ENCODE results near the gene CREG1. TPM values are rescaled to one million over a fixed set of nuclear protein-coding genes. Genes with fewer than 3 reads are reported as not detected.

CREG1 gene
- total RNA-seq, 2 experiments from 2014 or later = 19.5 TPM

DNA sequence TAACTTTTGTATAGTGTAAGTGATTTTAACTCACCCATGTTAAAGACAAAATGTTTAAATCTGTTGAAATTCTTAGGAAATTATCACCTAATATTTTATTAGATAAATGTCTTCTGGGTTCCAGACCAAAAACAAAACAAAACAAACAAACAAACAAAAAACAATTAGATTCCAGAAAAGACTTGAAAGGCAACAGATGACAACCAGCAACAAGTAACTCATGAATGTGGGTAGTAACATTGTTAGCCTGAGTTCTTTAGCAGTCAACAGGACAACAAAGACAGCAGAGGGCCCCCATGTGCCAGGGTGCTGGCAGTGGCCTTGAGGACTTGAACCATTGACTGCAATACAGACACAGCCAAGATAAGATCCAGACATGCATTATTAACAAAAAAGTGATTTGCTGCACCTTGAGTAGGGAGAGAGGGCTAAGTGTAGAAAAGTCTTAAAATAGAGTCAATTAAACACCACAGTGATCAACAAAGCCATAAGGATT, 32.8 kb downstream of the CREG1 start:
- peaks cover 18% of the 10 kb centered on the region for H3K27me3 Mint-ChIP-seq
- ChIA-PET POLR2A (no interaction called here), CTCF (interaction anchor here (0.6 to 3.4 kb wide), 3 partner anchors 12 to 301 kb away, joined by 3 to 19 read pairs (median 4); partner anchors contain the start of gene POU2F1)
- H3K4me1 Mint-ChIP-seq = peaks cover 21% of the 10 kb centered on the region
- DNase-seq = no peak
- H3K36me3 Mint-ChIP-seq (ENCODE audit: low read depth) = peaks cover 27% of the 10 kb centered on the region
- H3K27ac Mint-ChIP-seq = no peak overlapping the region
- no peak overlapping the region for H3K4me3 Mint-ChIP-seq
- no peaks in the 10 kb centered on the region for H3K9me3 Mint-ChIP-seq

GRCh38 chr1:167518331-167518700, 35.2 kb downstream of the CREG1 start, which contains the start of gene CD247:
Gene CD247 (minus strand): TSS chr1:167518529. CDS start chr1:167518465, 64 bp downstream.
- Mint-ChIP-seq H3K9me3 (no peaks in the 10 kb centered on the region), H3K27ac (peak within 1 kb of the TSS; percentile 99), H3K4me3 (peak within 1 kb of the TSS; percentile 99), H3K4me1 (peaks cover 41% of the 10 kb centered on the region), H3K27me3 (peaks cover 11% of the 10 kb centered on the region), H3K36me3 (ENCODE audit: low read depth) (peaks cover 50% of the 10 kb centered on the region)
- peak; percentile 84 for DNase-seq
- POLR2A ChIA-PET = interaction anchor here (0.8 to 6.1 kb wide), 27 partner anchors 9 to 643 kb away, joined by 3 to 149 read pairs (median 10); partner anchors contain the start of genes POU2F1 and TADA1
- CTCF ChIA-PET = interaction anchor here (0.5 to 6.6 kb wide), 31 partner anchors 10 to 612 kb away, joined by 3 to 84 read pairs (median 5); partner anchors contain the start of genes CREG1 and POU2F1

- peak; percentile 88 for DNase-seq
- peaks cover 45% of the 10 kb centered on the region for H3K4me1 Mint-ChIP-seq
- ChIA-PET POLR2A (interaction anchor here (0.6 to 6.1 kb wide), 32 partner anchors 9 to 642 kb away, joined by 3 to 149 read pairs (median 8); partner anchors contain the start of genes POU2F1 and TADA1), CTCF (interaction anchor here (0.5 to 6.6 kb wide), 34 partner anchors 10 to 612 kb away, joined by 3 to 84 read pairs (median 5); partner anchors contain the start of genes CREG1 and POU2F1)
- peak overlapping the region; percentile 99 for H3K27ac Mint-ChIP-seq
- peaks cover 11% of the 10 kb centered on the region for H3K27me3 Mint-ChIP-seq
- peaks cover 52% of the 10 kb centered on the region for H3K36me3 Mint-ChIP-seq (ENCODE audit: low read depth)
- peak overlapping the region; percentile 99 for H3K4me3 Mint-ChIP-seq
- H3K9me3 Mint-ChIP-seq = no peaks in the 10 kb centered on the region
Measured at GRCh38 chr1:167517535-167518330, 35.8 kb downstream of the CREG1 start.

GRCh38 chr1:167516404-167517388, 36.9 kb downstream of the CREG1 start:
- Mint-ChIP-seq H3K36me3 (ENCODE audit: low read depth) (peaks cover 63% of the 10 kb centered on the region), H3K27ac (peak overlapping the region; percentile 99), H3K4me1 (peaks cover 55% of the 10 kb centered on the region), H3K4me3 (peak overlapping the region; percentile 99), H3K9me3 (no peaks in the 10 kb centered on the region), H3K27me3 (peaks cover 3% of the 10 kb centered on the region)
- no peak for DNase-seq
- ChIA-PET POLR2A (interaction anchor here (0.6 to 6.1 kb wide), 29 partner anchors 8 to 641 kb away, joined by 3 to 149 read pairs (median 8); partner anchors contain the start of genes CREG1, POU2F1, RCSD1 and TADA1), CTCF (interaction anchor here (1.0 to 6.6 kb wide), 15 partner anchors 16 to 296 kb away, joined by 3 to 84 read pairs (median 6); partner anchors contain the start of genes CREG1 and POU2F1)

DNA sequence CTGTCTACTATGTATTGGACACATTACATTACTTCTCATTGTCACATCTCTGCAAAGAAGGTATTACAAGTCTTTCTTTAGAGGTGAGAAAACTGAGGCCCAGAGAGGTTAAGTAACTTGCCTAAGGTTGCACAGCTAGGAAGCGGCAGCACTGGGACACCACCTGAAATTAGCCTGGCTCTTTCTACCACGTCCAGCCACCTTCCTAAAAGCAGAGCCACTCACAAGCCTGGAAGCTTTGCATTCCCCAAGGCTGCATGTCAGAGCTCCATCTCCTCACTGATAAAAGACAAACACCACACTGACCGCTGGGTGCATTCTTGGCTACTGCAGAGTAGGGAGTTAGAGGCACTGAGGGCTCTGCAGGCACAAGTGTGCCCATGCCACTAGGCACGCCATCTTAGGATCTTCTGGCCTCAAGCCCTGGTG, 37.7 kb downstream of the CREG1 start:
- ChIA-PET CTCF (interaction anchor here (1.2 to 6.6 kb wide), 13 partner anchors 11 to 295 kb away, joined by 3 to 84 read pairs (median 4); partner anchors contain the start of gene POU2F1), POLR2A (interaction anchor here (0.6 to 6.1 kb wide), 25 partner anchors 7 to 419 kb away, joined by 3 to 149 read pairs (median 7); partner anchors contain the start of genes CREG1 and POU2F1)
- Mint-ChIP-seq H3K9me3 (no peaks in the 10 kb centered on the region), H3K36me3 (ENCODE audit: low read depth) (peaks cover 68% of the 10 kb centered on the region), H3K27me3 (peaks cover 1% of the 10 kb centered on the region), H3K4me1 (peaks cover 60% of the 10 kb centered on the region), H3K4me3 (peak overlapping the region; percentile 99), H3K27ac (peak overlapping the region; percentile 99)
- no peak for DNase-seq

- DNase-seq = no peak
- Mint-ChIP-seq H3K4me3 (peak overlapping the region; percentile 99), H3K36me3 (ENCODE audit: low read depth) (peaks cover 72% of the 10 kb centered on the region), H3K27ac (peak overlapping the region; percentile 99), H3K9me3 (no peaks in the 10 kb centered on the region), H3K27me3 (no peaks in the 10 kb centered on the region), H3K4me1 (peaks cover 61% of the 10 kb centered on the region)
- CTCF ChIA-PET = interaction anchor here (1.1 to 6.6 kb wide), 15 partner anchors 10 to 295 kb away, joined by 3 to 84 read pairs (median 4); partner anchors contain the start of gene POU2F1
- POLR2A ChIA-PET = interaction anchor here (0.8 to 6.1 kb wide), 22 partner anchors 10 to 421 kb away, joined by 3 to 149 read pairs (median 7); partner anchors contain the start of genes CREG1, DCAF6, MPC2 and POU2F1
Measured at GRCh38 chr1:167515461-167515860, 38.1 kb downstream of the CREG1 start.

GRCh38 chr1:167514288-167514687, 39.3 kb downstream of the CREG1 start:
- Mint-ChIP-seq H3K4me3 (peak overlapping the region; percentile 99), H3K27me3 (no peaks in the 10 kb centered on the region), H3K36me3 (ENCODE audit: low read depth) (peaks cover 84% of the 10 kb centered on the region), H3K27ac (peak overlapping the region; percentile 99), H3K9me3 (no peaks in the 10 kb centered on the region), H3K4me1 (peaks cover 65% of the 10 kb centered on the region)
- no peak for DNase-seq
- ChIA-PET POLR2A (interaction anchor here (1.1 to 6.1 kb wide), 12 partner anchors 9 to 422 kb away, joined by 3 to 149 read pairs (median 10); partner anchors contain the start of genes DCAF6, MPC2, POU2F1 and RCSD1), CTCF (interaction anchor here (1.1 to 6.6 kb wide), 11 partner anchors 9 to 294 kb away, joined by 3 to 84 read pairs (median 6); partner anchors contain the start of gene POU2F1)

- H3K4me1 Mint-ChIP-seq = peaks cover 73% of the 10 kb centered on the region
- no peaks in the 10 kb centered on the region for H3K9me3 Mint-ChIP-seq
- ChIA-PET POLR2A (interaction anchor here (1.2 to 4.0 kb wide), 4 partner anchors 10 to 65 kb away, joined by 3 to 18 read pairs (median 5); no protein-coding TSS in a partner anchor), CTCF (interaction anchor here (1.0 to 1.1 kb wide), 2 partner anchors 29 to 292 kb away, joined by 3 to 4 read pairs; no protein-coding TSS in a partner anchor)
- peak; percentile 9 for DNase-seq
- H3K27ac Mint-ChIP-seq = peak overlapping the region; percentile 68
- no peaks in the 10 kb centered on the region for H3K27me3 Mint-ChIP-seq
- peak overlapping the region; percentile 76 for H3K4me3 Mint-ChIP-seq
- H3K36me3 Mint-ChIP-seq (ENCODE audit: low read depth) = peaks cover 92% of the 10 kb centered on the region
Measured at GRCh38 chr1:167512046-167512654, 41.4 kb downstream of the CREG1 start.

DNA sequence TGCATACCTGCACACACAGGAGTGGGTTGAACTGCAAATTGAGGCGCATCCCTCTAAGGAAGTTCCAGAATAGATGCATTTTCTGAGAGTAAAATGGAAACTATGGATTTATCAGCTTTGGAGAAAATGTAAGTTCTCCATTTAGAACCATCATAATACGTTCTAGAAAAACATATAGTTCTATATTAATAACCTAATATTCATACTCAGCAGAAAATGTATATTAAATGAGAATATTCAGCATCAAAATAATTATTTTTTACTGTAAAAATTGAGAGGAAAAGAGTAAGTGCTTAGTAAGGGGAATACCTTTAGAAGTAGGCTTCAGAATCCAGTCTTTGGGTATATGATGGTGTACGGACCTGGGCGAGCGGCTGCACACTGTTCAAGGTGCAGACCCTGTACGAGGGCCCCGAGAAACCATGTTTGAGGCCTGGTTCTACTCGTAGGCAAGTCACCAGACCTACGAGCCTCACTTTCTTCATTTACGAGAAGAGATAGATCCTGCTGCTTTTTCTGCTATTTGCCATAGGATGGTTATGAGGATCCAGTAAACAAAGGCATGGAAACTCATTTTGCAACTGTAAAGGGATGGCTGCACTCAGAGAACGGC, 42.1 kb downstream of the CREG1 start:
- Mint-ChIP-seq H3K9me3 (no peaks in the 10 kb centered on the region), H3K36me3 (ENCODE audit: low read depth) (peaks cover 90% of the 10 kb centered on the region), H3K27me3 (no peaks in the 10 kb centered on the region), H3K4me1 (peaks cover 75% of the 10 kb centered on the region), H3K4me3 (peak overlapping the region; percentile 76), H3K27ac (peak overlapping the region; percentile 68)
- ChIA-PET CTCF (no interaction called here), POLR2A (interaction anchor here (0.6 to 4.0 kb wide), 5 partner anchors 9 to 117 kb away, joined by 3 to 18 read pairs (median 4); no protein-coding TSS in a partner anchor)
- no peak for DNase-seq

DNA sequence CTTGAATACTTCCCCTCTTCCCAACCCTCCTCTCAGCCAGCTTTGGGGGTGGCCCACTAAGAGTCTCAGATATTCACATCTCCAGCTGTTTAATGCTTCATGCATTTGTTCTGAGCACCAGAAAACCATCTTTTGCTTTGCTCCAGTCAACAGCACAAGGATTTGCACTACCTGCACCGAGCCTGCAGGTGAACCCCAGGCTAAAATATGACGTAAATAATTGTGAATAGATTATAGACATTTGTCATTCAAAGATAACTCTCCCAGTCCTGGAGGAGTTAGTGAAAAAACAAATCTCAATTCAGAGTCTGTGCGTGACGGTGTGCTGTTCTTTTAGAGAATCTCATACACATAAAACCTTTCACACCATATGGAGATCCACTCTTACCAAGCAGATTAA, 42.7 kb downstream of the CREG1 start:
- DNase-seq = no peak
- Mint-ChIP-seq H3K9me3 (no peaks in the 10 kb centered on the region), H3K4me3 (peak overlapping the region; percentile 32), H3K4me1 (peaks cover 77% of the 10 kb centered on the region), H3K36me3 (ENCODE audit: low read depth) (peaks cover 89% of the 10 kb centered on the region), H3K27me3 (no peaks in the 10 kb centered on the region), H3K27ac (peak overlapping the region; percentile 3)
- CTCF ChIA-PET = no interaction called here
- POLR2A ChIA-PET = interaction anchor here (0.6 to 4.0 kb wide), 4 partner anchors 7 to 118 kb away, joined by 3 to 34 read pairs (median 11); partner anchors contain the start of gene CD247

- Mint-ChIP-seq H3K36me3 (ENCODE audit: low read depth) (peaks cover 88% of the 10 kb centered on the region), H3K9me3 (no peaks in the 10 kb centered on the region), H3K4me1 (peaks cover 78% of the 10 kb centered on the region), H3K27me3 (no peaks in the 10 kb centered on the region), H3K4me3 (peak overlapping the region; percentile 11), H3K27ac (peak overlapping the region; percentile 44)
- peak; percentile 15 for DNase-seq
- ChIA-PET CTCF (interaction anchor here (1.4 kb wide), 1 partner anchor 11 kb away, joined by 5 read pairs; no protein-coding TSS in a partner anchor), POLR2A (interaction anchor here (0.9 to 4.0 kb wide), 5 partner anchors 8 to 55 kb away, joined by 3 to 34 read pairs (median 9); partner anchors contain the start of gene CD247)
Measured at GRCh38 chr1:167510244-167510643, 43.3 kb downstream of the CREG1 start.

All from activated CD4-positive, alpha-beta memory T cell treated with anti-CD3 and anti-CD28 coated beads, Interleukin-2, amount 10 ng/mL, durations not matched to agents 7 days and 5 days (primary cell).